GM19193 (cell line): ENCODE data around the gene UBE2L5.

Experiments used
- POLR2A ChIP-seq: IDR thresholded peaks from 4 replicates; pipeline ENCODE4 v1.6.1; 2011; ENCODE audit not compliant: insufficient read depth, insufficient read length; ENCODE audit errors: extremely low read depth

UBE2L5 gene

DNA sequence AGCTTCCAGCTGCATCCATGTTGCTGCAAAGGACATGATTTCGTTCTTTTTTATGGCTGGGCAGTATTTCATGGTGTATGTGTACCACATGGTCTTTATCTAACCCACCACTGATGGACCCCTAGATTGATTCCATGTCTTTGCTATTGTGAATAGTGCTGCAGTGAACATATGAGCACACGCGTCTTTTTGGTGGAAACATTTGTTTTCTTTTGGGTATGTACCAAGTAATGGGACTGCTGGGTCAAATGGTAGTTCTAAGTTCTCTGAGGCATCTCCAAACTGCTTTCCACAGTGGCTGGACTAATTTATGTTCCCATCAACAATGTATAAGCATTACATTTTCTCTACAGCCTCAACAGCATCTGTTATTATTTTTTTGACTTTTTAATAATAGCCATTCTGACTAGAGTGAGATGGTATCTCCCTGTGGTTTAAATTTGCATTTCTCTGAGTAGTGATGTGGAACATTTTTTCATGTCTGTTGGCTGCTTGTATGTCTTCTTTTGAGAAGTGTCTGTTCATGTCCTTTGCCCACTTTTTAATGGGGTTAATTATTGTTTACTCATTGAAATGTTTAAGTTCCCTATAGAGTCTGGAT lies 6.8 kb upstream of the UBE2L5 start:
- TF ChIP-seq POLR2A: no peak

GRCh38 chr13:30416471-30416870 lies 5.8 kb upstream of the UBE2L5 start:
- TF ChIP-seq POLR2A: no peak

- no peak for TF ChIP-seq POLR2A
These were observed 4.1 kb upstream of the UBE2L5 start for GRCh38 chr13:30418075-30418716.

DNA sequence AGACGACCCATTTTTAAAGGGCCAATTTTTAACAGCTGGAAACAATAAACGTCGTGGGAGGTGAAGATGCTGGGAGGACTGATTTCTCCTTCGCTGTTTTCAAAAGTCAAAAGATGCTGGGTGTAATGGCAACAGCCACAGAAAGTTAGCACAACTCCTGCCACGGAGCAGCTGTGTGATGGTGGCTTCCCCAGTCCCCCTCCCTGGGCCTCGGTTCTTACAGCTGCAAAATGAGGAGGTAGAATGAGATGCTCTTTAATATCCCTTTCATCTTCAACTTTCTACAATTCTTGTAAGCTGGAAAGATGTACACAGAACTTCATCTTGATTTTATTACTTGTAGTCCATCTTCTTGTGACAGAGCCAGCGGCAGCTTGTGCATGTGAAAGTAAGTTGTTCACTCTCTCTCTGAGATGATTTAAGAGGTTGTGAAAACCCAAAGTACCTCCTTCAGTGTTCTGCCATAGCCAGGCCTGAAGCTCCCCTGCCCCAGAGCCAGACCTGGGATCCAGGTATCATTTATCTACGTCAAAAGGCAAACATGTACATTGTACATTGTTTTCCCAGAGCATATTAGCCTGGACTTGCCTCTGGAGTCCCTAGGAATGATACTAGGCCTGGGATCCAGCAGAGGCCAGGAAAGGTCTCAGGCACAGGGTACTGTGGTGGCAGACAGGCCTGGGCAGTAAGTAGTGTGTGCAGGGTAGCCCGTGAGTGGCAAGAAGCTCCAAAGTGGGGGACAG lies 3.4 kb upstream of the UBE2L5 start:
- no peak for TF ChIP-seq POLR2A

DNA sequence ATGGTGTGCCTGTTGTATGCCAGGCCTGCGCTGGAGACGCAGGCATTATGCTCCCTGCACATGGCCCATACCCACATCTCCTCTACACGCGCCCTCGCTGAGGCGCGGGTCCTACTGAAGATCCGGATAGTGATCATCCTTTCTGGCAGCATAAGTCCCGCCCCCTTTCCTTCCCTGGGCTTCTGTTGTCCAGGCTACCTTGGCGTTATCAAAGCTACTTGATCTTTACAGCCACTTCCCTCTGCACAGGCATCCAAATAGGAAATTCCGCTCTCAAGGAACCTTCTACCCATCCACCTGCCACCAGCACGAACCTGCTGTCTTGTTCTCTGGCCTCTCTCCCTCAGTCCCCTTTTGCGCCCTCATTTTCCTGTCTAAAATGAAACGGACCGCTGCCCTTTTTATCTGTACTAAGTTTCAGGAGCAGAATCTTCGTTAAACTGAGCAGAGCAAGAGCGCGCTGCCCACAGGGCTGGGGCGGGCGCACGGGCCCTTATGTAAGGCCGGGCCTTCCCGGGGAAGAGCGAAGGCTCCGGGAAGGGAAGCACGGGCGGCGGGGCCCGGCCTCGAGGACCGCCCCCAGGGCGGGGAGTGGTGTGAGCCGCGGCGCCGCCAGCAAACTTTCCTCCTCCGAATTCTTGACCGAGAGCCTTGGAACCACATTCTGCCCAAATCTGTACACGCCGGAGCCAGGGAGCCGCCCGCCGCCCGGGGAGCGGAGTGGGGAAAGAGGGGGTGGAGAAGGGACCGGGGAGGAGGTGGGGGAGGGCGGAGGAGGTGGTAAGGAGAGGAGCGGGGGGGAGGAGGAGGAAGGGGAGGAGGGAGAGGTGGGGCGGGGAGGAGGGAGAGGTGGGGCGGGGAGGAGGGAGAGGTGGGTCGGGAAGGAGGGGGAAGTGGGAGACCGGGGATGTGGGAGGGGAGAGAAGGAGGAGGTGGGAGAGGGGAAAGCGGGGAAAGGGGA lies 920 bp upstream of the UBE2L5 start:
- peak; percentile 50 for TF ChIP-seq POLR2A

DNA sequence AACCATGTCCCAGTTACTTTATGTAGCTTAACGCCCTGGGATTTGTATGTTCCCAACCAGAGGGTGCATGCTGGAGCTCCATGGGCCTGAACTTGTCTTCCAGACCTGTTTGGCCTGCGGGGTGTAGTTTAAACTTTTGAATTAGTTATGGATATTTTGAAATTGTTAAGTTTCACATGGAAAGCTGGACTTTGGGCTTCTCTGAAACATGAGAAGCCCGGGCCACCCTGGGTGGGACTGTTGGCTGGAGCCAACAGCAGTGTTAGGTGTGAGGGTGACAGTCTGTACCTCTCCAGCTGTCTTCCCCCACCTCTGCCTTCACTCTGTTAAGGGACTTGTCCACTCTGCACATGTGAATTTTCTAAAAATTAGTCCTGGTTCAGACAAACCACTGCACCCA lies 1.6 kb downstream of the UBE2L5 start:
- no peak for TF ChIP-seq POLR2A

GRCh38 chr13:30429235-30429634 lies 6.9 kb downstream of the UBE2L5 start:
- no peak for TF ChIP-seq POLR2A

DNA sequence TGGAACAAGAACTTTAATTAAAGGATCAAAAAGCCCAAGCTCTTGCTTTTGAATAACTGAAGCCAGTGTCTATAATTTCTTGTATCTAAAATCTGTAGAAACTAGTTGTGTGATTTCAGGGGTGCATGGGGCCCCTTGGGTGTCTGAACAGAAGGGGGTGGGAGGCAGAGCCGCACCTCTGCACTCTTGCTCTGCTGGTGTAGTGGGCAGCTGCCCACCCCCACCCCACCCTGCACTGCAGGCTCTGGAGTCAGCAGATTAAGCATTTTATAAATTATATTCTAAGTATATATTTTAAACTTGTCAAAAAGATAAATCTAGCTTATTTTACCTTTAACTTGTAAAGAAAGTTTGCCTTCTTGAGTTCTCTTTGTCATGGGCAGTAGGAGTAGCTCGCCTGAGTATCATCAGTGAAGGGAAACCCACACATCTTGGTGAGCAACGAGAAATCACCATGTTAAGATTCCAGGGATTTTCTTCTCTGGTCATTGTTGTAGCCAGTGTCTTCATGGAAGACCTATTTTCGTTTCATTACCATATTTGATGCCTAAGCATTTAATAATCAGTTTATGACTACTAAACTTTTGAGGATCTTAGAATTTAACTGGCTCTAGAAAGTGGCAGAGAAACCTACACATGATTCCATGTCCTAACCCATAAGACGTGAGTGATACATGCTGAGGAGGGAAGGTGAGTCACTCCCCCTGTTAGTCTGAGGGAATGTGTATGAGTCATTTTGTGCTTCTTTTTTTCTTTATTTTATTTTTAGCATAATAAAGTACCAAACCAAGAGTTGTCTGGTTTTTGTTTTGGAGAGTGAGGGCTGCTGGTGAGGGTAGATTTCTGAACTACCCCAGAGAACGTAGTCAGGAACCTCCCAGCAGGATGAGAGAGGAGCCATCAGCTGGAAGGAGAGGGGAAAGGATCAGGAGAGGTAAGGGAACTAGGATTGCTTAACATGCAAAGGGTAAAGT lies 7.7 kb downstream of the UBE2L5 start:
- TF ChIP-seq POLR2A: no peak

DNA sequence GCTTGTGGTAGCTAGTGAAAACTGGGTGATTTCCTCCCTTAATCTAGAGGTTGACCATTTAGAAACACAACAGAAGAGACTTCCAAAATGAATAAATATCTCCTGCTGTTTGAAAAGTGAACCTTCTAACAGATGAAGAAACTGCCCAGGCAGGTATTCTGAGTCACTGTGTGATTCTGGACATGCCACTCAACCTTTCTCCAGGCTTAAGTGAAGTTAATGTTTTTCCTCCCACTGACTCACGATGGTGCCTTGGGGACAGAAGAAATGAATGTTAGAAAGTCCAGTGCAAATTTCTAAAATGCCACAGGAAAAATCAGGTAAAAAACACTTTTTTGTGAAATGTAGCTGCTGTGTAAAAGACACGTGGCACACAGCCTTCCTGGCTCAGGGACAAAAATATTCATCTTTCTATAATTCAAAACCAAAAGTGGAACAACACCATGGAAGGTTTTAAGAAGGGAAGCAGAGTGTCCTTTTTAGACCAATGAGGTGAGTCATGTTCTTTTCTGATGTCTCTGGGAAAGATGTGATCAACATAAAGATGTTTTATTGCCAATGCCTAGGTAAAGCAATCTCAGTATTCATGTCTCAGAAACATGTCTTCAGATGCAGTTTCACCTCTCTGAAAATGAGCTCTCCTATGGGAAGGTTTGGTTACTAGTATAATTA lies 9.1 kb downstream of the UBE2L5 start:
- no peak for TF ChIP-seq POLR2A

DNA sequence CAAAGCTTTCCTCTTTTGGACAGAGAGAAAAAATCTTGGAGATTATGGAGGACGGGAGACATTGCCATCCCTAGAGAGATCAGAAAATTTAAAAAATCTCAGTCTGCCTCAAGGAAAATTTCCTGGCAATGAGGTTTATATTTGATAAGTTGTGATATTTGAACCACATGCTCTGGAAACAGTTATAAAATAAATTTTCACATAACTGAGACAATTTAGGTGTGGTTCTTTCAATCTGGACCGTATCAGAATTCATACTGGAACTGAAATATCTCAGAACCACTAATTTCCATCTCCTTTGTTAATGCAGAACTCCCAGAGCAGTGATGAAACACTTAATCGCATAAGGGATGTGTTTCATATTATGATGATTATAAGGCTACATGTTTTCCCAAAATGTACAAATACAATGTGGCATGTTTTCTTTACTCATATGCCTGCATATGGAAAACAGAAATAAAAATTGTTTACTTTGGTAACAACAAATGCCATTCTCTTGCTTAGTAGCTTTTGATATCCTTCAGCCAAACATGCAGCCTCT lies 13.7 kb downstream of the UBE2L5 start:
- TF ChIP-seq POLR2A: no peak

DNA sequence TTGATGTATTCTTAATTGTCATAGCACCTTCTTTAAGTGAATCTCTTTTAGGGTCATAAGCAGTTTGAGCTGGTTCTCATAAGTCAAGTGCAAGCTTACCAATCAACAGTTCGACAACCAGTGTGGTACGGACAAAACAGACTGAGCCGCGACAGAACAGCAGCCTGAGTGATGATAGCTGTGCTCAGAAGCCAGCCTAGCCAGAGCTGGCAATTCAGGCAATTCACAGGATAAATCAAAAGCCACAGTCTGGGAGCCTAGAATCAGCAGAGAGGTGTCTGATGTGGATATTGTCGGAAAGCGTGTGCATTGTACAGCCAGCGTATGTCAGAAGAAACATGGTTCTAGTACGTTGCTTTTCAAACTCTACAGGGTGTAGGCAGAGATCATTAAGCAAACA lies 14.9 kb downstream of the UBE2L5 start:
- no peak for TF ChIP-seq POLR2A

DNA sequence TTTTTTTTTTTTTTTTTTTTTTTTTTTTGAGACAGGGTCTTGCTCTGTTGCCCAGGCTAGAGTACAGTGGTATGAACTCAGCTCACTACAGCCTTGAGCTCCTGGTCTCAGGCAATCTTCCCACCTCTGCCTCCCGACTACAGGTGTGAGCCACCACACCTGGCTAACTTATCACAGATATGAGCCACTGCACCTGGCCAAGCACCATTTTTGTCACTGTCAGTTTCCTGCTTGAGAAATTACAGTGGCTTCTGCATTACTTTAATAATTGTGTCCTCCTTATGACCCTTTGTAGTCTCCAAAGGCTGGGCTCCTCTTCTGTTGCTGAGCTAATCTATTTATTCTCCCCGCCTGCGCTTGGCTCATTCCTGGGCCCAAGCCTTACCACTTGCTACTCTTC lies 16.0 kb downstream of the UBE2L5 start:
- no peak for TF ChIP-seq POLR2A
